Heart left ventricle (tissue), 16 donors: ENCODE results near the gene FRMD1. TPM values are rescaled to one million over a fixed set of nuclear protein-coding genes. Genes with fewer than 3 reads are reported as not detected.

ENCODE experiments used
- ATAC-seq, 4 donors: fragments of 200-7000 bp; cut with Tn5 transposase; one replicate each; pipeline ENCODE4 v1.9.1; 2020 to 2022; ENCODE audit warnings: moderate library complexity in 4 of 4, mild to moderate bottlenecking in 3 of 4, moderate number of reproducible peaks in 1 of 4
- DNase-seq, 5 donors: peaks; one replicate each; pipeline ENCODE4 v3.0.0-alpha.2; 2020
- H3K27ac ChIP-seq, 12 donors: fragments of 200-600 bp; sonication (generic) in 4 of 12; one replicate each; pipeline versions ENCODE4 v1.5.0 to v1.8.0; 2016 to 2022; ENCODE audit warnings: mild to moderate bottlenecking in 2 of 12
- H3K27me3 ChIP-seq, 9 donors: fragments of 200-600 bp; sonication (generic) in 2 of 9; one replicate each; pipeline versions ENCODE4 v1.5.1 to v1.8.0; 2016 to 2022; ENCODE audit warnings: mild to moderate bottlenecking in 3 of 9
- H3K36me3 ChIP-seq, 9 donors: fragments of 200-600 bp; sonication (generic) in 2 of 9; one replicate each; pipeline versions ENCODE4 v1.5.0 to v1.8.0; 2018 to 2022; ENCODE audit warnings: mild to moderate bottlenecking in 2 of 9
- H3K4me1 ChIP-seq, 12 donors: fragments of 200-600 bp; sonication (generic) in 4 of 12; one replicate each; pipeline versions ENCODE4 v1.5.0 to v1.8.0; 2016 to 2022; ENCODE audit warnings: mild to moderate bottlenecking in 3 of 12
- H3K4me3 ChIP-seq, 12 donors: fragments of 200-600 bp; sonication (generic) in 4 of 12; one replicate each; pipeline versions ENCODE4 v1.5.0 to v1.8.0; 2017 to 2022; ENCODE audit warnings: mild to moderate bottlenecking in 9 of 12, moderate library complexity in 4 of 12
- H3K9me3 ChIP-seq, 12 donors: fragments of 200-600 bp; sonication (generic) in 4 of 12; one replicate each; pipeline versions ENCODE4 v1.5.0 to v1.8.0; 2016 to 2022; ENCODE audit warnings: mild to moderate bottlenecking in 1 of 12
- CTCF ChIP-seq, 12 donors: fragments of 200-600 bp; sonication (generic) in 4 of 12; IDR thresholded peaks; one replicate each; pipeline versions ENCODE4 v1.5.0 to v1.8.0; 2018 to 2022; ENCODE audit warnings: antibody characterized with exemption in 12 of 12, mild to moderate bottlenecking in 5 of 12
- POLR2A ChIP-seq, 2 donors: fragments of 450-650 bp; IDR thresholded peaks; one replicate each; pipeline ENCODE4 v1.6.1; 2017; ENCODE audit warnings: antibody characterized with exemption in 2 of 2, mild to moderate bottlenecking in 2 of 2, moderate library complexity in 2 of 2
- WGBS, 4 donors: extraction: QIAGEN DNeasy Blood & Tissue Kit in 2 of 4; methylation state at CpG; one replicate each; pipeline versions ENCODE4 v1.1.5 to v1.1.7; 2013 to 2018; 5-methylcytosine and 5-hydroxymethylcytosine counted together
- intact Hi-C, 10 donors: fragments of 100-400 bp; cut with DNase I; formaldehyde crosslinking; loops; one replicate each; pipeline versions ENCODE4 v1.11.1 to v1.14.2; 2022
- polyA plus RNA-seq, 2 donors: library from polyadenylated mRNA; stranded (reverse); fragments of 200-250 nt; gene quantifications; one replicate each; pipeline ENCODE4 v1.2.3, GENCODE V29; 2013
- total RNA-seq, 9 donors: library from RNA; depleted of rRNA in 2 of 9; stranded (reverse); fragments of >200 nt in 2 of 9; fragmentation: NEBNext Ultra II Directional in 3 of 9; extraction: Animal tissue kit (Norgen Biotek cat#: 25700) in 3 of 9; gene quantifications; one replicate each; pipeline versions ENCODE4 v1.1.0 to v1.2.4, GENCODE V29; 2016 to 2023
- donor health status: ischemic (EF 13 %, LVEDD 7.1; RV severe dilation, severe dysfunction).
- donor health status: healthy with polysubstance abuse.
- donor health status: DM: no; HTN: yes; CAD: no.
- donor health status: DM: no; HTN: no; CAD: no.
- donor health status: ischemic (EF 25% LVEDD 6.9; RV normal size, moderate dysfunction).
- donor health status: ischemic (EF 25% LVEDD 5.7; RV mildly dilated, moderate dysfunction).
- donor health status: healthy.
- donor health status: DM: yes; HTN: yes; CAD: no.
- donor health status: ischemic (EF 35%, LVEDD 5.7; RV mildly dilated, moderate dysfunction).
- donor health status: nonischemic (EF 11% LVEDD 7.7; RV severe dilation, severe dysfunction).
- donor health status: DM: yes; HTN: yes; CAD: no.
- donor health status: PGD.
- donor health status: ischemic (EF 29% LVEDD 5.4; RV normal size, mild dysfunction).
- donor health status: nonischemic (EF 23%, LVEDD 6.1; RV moderate dilation, normal function).

FRMD1 gene
- total and polyA plus RNA-seq, 11 donors, result 0.04 to 0.50 (median 0.14) TPM; not detected in 7

- TF ChIP-seq CTCF (IDR thresholded peaks at IDR 0.05) (no peak), POLR2A (IDR thresholded peaks at IDR 0.05) (no peak)
- no peaks in the 10 kb centered on the region for H3K36me3 ChIP-seq
- peak in 2 of 4 donors; percentile 9 to 56 for ATAC-seq
- H3K27ac ChIP-seq, result no peak overlapping the region
- peak in 2 of 5 donors; percentile 21 to 47 for DNase-seq
- no peaks in the 10 kb centered on the region for H3K4me1 ChIP-seq
- no peaks in the 10 kb centered on the region for H3K9me3 ChIP-seq
- no peak overlapping the region for H3K4me3 ChIP-seq
- intact Hi-C loops, result loop anchor here in 8 of 10 donors (5.0 kb wide), 3 partner anchors 55 to 210 kb away; no protein-coding TSS in a partner anchor
- no peaks in the 10 kb centered on the region for H3K27me3 ChIP-seq
- WGBS, 4 donors, result 64 to 82% (median 78%) methylated on average over 23 to 26 of the region's 26 CpGs
Measured at GRCh38 chr6:168116975-168117899, 38.2 kb upstream of the FRMD1 start.

- H3K27ac ChIP-seq, result no peak overlapping the region
- TF ChIP-seq CTCF (IDR thresholded peaks at IDR 0.05), result no peak
- no peak for TF ChIP-seq POLR2A (IDR thresholded peaks at IDR 0.05)
- H3K27me3 ChIP-seq, result no peaks in the 10 kb centered on the region
- ATAC-seq (no peak), DNase-seq (peak in 1 of 5 donors; percentile 8)
- WGBS, 4 donors, result 91 to 98% (median 96%) methylated on average over 11 of the region's 11 CpGs
- H3K4me3 ChIP-seq, result no peak overlapping the region
- H3K9me3 ChIP-seq, result no peaks in the 10 kb centered on the region
- intact Hi-C loops, result loop anchor here in 8 of 10 donors (5.0 kb wide), 3 partner anchors 54 to 209 kb away; no protein-coding TSS in a partner anchor
- H3K36me3 ChIP-seq, result no peaks in the 10 kb centered on the region
- H3K4me1 ChIP-seq, result no peaks in the 10 kb centered on the region
Measured at GRCh38 chr6:168116438-168116974, 37.5 kb upstream of the FRMD1 start.

- ATAC-seq (no peak), DNase-seq (no peak)
- no peaks in the 10 kb centered on the region for H3K9me3 ChIP-seq
- H3K27ac ChIP-seq, result no peak overlapping the region
- H3K4me3 ChIP-seq, result no peak overlapping the region
- TF ChIP-seq POLR2A (IDR thresholded peaks at IDR 0.05), result no peak
- no peak for TF ChIP-seq CTCF (IDR thresholded peaks at IDR 0.05)
- H3K27me3 ChIP-seq, result no peaks in the 10 kb centered on the region
- 71 to 95% (median 93%) methylated on average over 5 of the region's 5 CpGs for WGBS, 4 donors
- intact Hi-C loops, result loop anchor here in 8 of 10 donors (5.0 kb wide), 3 partner anchors 54 to 209 kb away; no protein-coding TSS in a partner anchor
- H3K36me3 ChIP-seq, result no peaks in the 10 kb centered on the region
- H3K4me1 ChIP-seq, result no peaks in the 10 kb centered on the region
Measured at GRCh38 chr6:168115748-168116437, 36.9 kb upstream of the FRMD1 start.
